OCI-LY1 (cell line): Measurements from ENCODE around the gene NUP214.

Experiments used
- H2AFZ ChIP-seq: fragments of 200-600 bp; sonication (generic), shearing (Covaris generic); 2 replicates; pipeline ENCODE4 v1.6.0; 2014; ENCODE audit warnings: antibody characterized with exemption, mild to moderate bottlenecking, low read length
- H3F3A ChIP-seq: fragments of 200-600 bp; sonication (generic), shearing (Covaris generic); 2 replicates; pipeline ENCODE4 v1.6.0; 2014; ENCODE audit warnings: mild to moderate bottlenecking, antibody characterized with exemption, low read length, moderate library complexity; ENCODE audit not compliant: insufficient read depth
- H3K27ac ChIP-seq: fragments of 200-600 bp; sonication (generic); 2 replicates; pipeline ENCODE4 v1.5.1; 2014; ENCODE audit warnings: low read length, mixed run types, mild to moderate bottlenecking, low read depth; ENCODE audit not compliant: poor library complexity, severe bottlenecking
- H3K27me3 ChIP-seq: fragments of 200-600 bp; sonication (generic); 2 replicates; pipeline ENCODE4 v1.6.0; 2014; ENCODE audit warnings: antibody characterized with exemption, mild to moderate bottlenecking, low read length, moderate library complexity; ENCODE audit not compliant: insufficient read depth
- H3K36me3 ChIP-seq: fragments of 200-600 bp; sonication (generic); 2 replicates; pipeline ENCODE4 v1.6.1; 2014; ENCODE audit warnings: mild to moderate bottlenecking, antibody characterized with exemption, low read length, moderate library complexity, mixed read lengths; ENCODE audit not compliant: insufficient read depth
- H3K4me1 ChIP-seq: fragments of 200-600 bp; sonication (generic); 2 replicates; pipeline ENCODE4 v1.5.1; 2014; ENCODE audit warnings: mild to moderate bottlenecking, low read length, moderate library complexity; ENCODE audit not compliant: insufficient read depth, severe bottlenecking
- H3K4me2 ChIP-seq: fragments of 200-600 bp; sonication (generic), shearing (Covaris generic); 2 replicates; pipeline ENCODE4 v1.6.1; 2014; ENCODE audit warnings: low read length
- H3K4me3 ChIP-seq: fragments of 200-600 bp; sonication (generic); 2 replicates; pipeline ENCODE4 v1.5.1; 2014; ENCODE audit warnings: low read length, low read depth, mild to moderate bottlenecking, mixed read lengths; ENCODE audit not compliant: poor library complexity, severe bottlenecking
- H3K79me2 ChIP-seq: fragments of 200-600 bp; shearing (Covaris generic); 2 replicates; pipeline ENCODE4 v1.6.1; 2016; ENCODE audit warnings: mixed run types, low read length, mixed read lengths; ENCODE audit not compliant: insufficient read depth
- H3K9ac ChIP-seq: fragments of 200-600 bp; sonication (generic), shearing (Covaris generic); 2 replicates; pipeline ENCODE4 v1.6.1; 2014; ENCODE audit warnings: mild to moderate bottlenecking, low read length, mixed read lengths
- H3K9me2 ChIP-seq: fragments of 200-600 bp; sonication (generic), shearing (Covaris generic); 2 replicates; pipeline ENCODE4 v1.6.1; 2014; ENCODE audit warnings: low read depth, mild to moderate bottlenecking, low read length, mixed read lengths
- H3K9me3 ChIP-seq: fragments of 200-600 bp; shearing (Covaris generic); 2 replicates; pipeline ENCODE4 v1.6.1; 2014; ENCODE audit warnings: low read length, mixed read lengths
- H4K20me1 ChIP-seq: fragments of 200-600 bp; sonication (generic), shearing (Covaris generic); 2 replicates; pipeline ENCODE4 v1.6.0; 2016; ENCODE audit warnings: mild to moderate bottlenecking, low read length; ENCODE audit not compliant: insufficient read depth
- EZH2 ChIP-seq: fragments of 200-600 bp; sonication (generic), shearing (Covaris generic); IDR thresholded peaks from 2 replicates; pipeline ENCODE4 v1.8.0; 2017; ENCODE audit warnings: borderline replicate concordance, mixed run types, mild to moderate bottlenecking, antibody characterized with exemption, low read length, moderate library complexity, mixed read lengths
- TF ChIP-seq, protein P1 (sequence below): fragments of 200-600 bp; sonication (generic), shearing (Covaris generic); IDR thresholded peaks from 2 replicates; pipeline ENCODE4 v1.5.1; 2017; ENCODE audit warnings: mild to moderate bottlenecking, antibody characterized with exemption, low read length, moderate library complexity, mixed read lengths

Gene NUP214

GRCh38 chr9:131191857-131192256 lies 66.5 kb downstream of the NUP214 start:
- no peak overlapping the region for H3K4me3 ChIP-seq
- H3K79me2 ChIP-seq, result no peaks in the 10 kb centered on the region

GRCh38 chr9:131193051-131193450 lies 67.7 kb downstream of the NUP214 start:
- no peaks in the 10 kb centered on the region for H3K9me3 ChIP-seq
- no peak overlapping the region for H2AFZ ChIP-seq
- no peaks in the 10 kb centered on the region for H3K9me2 ChIP-seq
- H3K27me3 ChIP-seq, result no peaks in the 10 kb centered on the region
- H3F3A ChIP-seq, result no peaks in the 10 kb centered on the region
- no peaks in the 10 kb centered on the region for H3K79me2 ChIP-seq
- H3K9ac ChIP-seq, result no peak overlapping the region
- H3K36me3 ChIP-seq, result peaks cover 65% of the 10 kb centered on the region
- TF ChIP-seq, protein P1, sequence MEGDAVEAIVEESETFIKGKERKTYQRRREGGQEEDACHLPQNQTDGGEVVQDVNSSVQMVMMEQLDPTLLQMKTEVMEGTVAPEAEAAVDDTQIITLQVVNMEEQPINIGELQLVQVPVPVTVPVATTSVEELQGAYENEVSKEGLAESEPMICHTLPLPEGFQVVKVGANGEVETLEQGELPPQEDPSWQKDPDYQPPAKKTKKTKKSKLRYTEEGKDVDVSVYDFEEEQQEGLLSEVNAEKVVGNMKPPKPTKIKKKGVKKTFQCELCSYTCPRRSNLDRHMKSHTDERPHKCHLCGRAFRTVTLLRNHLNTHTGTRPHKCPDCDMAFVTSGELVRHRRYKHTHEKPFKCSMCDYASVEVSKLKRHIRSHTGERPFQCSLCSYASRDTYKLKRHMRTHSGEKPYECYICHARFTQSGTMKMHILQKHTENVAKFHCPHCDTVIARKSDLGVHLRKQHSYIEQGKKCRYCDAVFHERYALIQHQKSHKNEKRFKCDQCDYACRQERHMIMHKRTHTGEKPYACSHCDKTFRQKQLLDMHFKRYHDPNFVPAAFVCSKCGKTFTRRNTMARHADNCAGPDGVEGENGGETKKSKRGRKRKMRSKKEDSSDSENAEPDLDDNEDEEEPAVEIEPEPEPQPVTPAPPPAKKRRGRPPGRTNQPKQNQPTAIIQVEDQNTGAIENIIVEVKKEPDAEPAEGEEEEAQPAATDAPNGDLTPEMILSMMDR, result no peak
- H3K4me3 ChIP-seq, result no peak overlapping the region
- no peak overlapping the region for H3K4me2 ChIP-seq
- H4K20me1 ChIP-seq, result no peaks in the 10 kb centered on the region
- H3K4me1 ChIP-seq, result no peaks in the 10 kb centered on the region
- no peak overlapping the region for H3K27ac ChIP-seq

More at GRCh38 chr9:131191857-131192256, 66.5 kb downstream of the NUP214 start:
- Histone ChIP-seq H3K9ac (no peak overlapping the region), H4K20me1 (no peaks in the 10 kb centered on the region), H3K9me2 (no peaks in the 10 kb centered on the region), H3K27me3 (no peaks in the 10 kb centered on the region), H3K36me3 (peaks cover 65% of the 10 kb centered on the region), H3K4me1 (no peaks in the 10 kb centered on the region), H3K9me3 (no peaks in the 10 kb centered on the region), H3K27ac (no peak overlapping the region), H2AFZ (no peak overlapping the region), H3K4me2 (no peak overlapping the region), H3F3A (no peaks in the 10 kb centered on the region)
- TF ChIP-seq, protein P1, result no peak
- no peak for TF ChIP-seq EZH2

DNA sequence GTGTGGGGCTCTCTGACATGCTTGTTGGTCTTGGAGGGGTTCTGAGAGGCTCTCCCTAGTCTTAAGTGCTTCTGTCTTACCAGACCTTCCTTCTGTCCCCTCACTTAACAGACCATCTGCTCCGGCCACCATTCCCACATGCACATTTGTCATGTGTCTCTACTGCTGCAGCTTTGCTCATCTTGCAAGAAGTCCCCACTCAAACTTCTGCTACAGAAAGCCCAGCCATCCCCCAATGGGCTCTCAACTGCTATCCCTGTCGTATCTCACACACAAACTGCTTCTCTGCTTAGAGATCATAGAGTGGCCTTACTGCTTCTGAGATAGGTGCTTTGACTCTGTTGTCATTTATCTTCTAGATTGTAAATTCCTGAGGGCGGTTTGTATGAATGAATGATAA lies 69.4 kb downstream of the NUP214 start:
- H3K9ac ChIP-seq, result no peak overlapping the region
- no peaks in the 10 kb centered on the region for H3K79me2 ChIP-seq
- H3K9me3 ChIP-seq, result no peaks in the 10 kb centered on the region
- H3K9me2 ChIP-seq, result no peaks in the 10 kb centered on the region
- H3K4me3 ChIP-seq, result no peak overlapping the region
- no peaks in the 10 kb centered on the region for H3K4me1 ChIP-seq
- H4K20me1 ChIP-seq, result no peaks in the 10 kb centered on the region
- no peak for TF ChIP-seq EZH2
- TF ChIP-seq, protein P1, result no peak
- no peaks in the 10 kb centered on the region for H3F3A ChIP-seq
- no peak overlapping the region for H3K27ac ChIP-seq
- no peaks in the 10 kb centered on the region for H3K27me3 ChIP-seq
- peaks cover 65% of the 10 kb centered on the region for H3K36me3 ChIP-seq
- no peak overlapping the region for H3K4me2 ChIP-seq
- no peak overlapping the region for H2AFZ ChIP-seq
